Cardiac muscle cell (in vitro differentiated cells and primary cell): Measurements from ENCODE around the gene CEP112. TPM values are rescaled to one million over a fixed set of nuclear protein-coding genes. Genes with fewer than 3 reads are reported as not detected.

ENCODE experiments used
- DNase-seq, 2 donors: peaks; one replicate each; pipeline versions ENCODE4 v3.0.0 to v3.0.0-alpha.2; 2010 to 2017; ENCODE audit warnings: low read depth in 1 of 2, low spot score in 1 of 2
- H3K27ac ChIP-seq: fragments of 200-600 bp; sonication (generic); 2 replicates; pipeline ENCODE4 v1.5.1; 2016
- H3K27me3 ChIP-seq: fragments of 200-600 bp; sonication (generic); 2 replicates; pipeline ENCODE4 v1.6.0; 2016; ENCODE audit warnings: control low read depth
- H3K36me3 ChIP-seq: fragments of 200-600 bp; sonication (generic); 2 replicates; pipeline ENCODE4 v1.5.1; 2016; ENCODE audit warnings: control low read depth
- H3K4me1 ChIP-seq: fragments of 200-600 bp; sonication (generic); 2 replicates; pipeline ENCODE4 v1.8.1; 2017; ENCODE audit warnings: low read depth, mild to moderate bottlenecking, mixed run types
- H3K4me3 ChIP-seq: fragments of 200-600 bp; sonication (generic); 2 replicates; pipeline ENCODE4 v1.5.1; 2016; ENCODE audit warnings: mild to moderate bottlenecking
- H3K9me3 ChIP-seq: fragments of 200-600 bp; sonication (generic); 2 replicates; pipeline ENCODE4 v1.5.1; 2017; ENCODE audit warnings: low read depth, mild to moderate bottlenecking, control low read depth
- CTCF ChIP-seq: IDR thresholded peaks from 2 replicates; pipeline ENCODE4 v1.5.1; 2012; ENCODE audit warnings: low read depth, mild to moderate bottlenecking, low read length
- polyA plus RNA-seq: library from polyadenylated mRNA; unstranded; fragments of >200 nt; fragmentation: Nextera tagmentation; extraction: Ambion mirVana; gene quantifications from 2 replicates; pipeline ENCODE4 v1.2.1, GENCODE V29; 2016
- total RNA-seq: library from RNA; depleted of rRNA; stranded (reverse); fragments of >200 nt; gene quantifications from 2 replicates; pipeline ENCODE4 v1.2.3, GENCODE V29; 2016

CEP112 gene
- total and polyA plus RNA-seq, 2 experiments from 2014 or later, result 7.7 to 10.9 TPM

DNA sequence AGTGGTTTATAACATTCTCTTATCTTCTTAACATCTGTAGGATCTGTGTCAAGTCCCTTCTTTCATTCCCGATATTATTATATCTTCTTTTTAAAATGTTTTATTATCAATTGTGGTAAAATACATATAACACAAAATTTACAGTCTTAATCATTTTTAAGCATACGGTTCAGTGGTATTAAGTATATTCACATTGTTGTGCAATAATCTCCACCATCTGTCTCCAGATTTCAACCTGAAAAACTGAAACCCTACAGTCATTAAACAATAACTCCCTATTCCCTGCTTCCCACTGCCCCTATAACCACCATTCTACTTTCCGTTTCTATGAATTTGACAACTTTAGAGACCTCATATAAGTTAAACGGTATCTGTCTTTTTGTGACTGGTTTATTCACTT, 45.5 kb downstream of the CEP112 start:
- H3K27ac ChIP-seq, result no peak overlapping the region
- DNase-seq, result no peak
- H3K36me3 ChIP-seq, result no peaks in the 10 kb centered on the region
- no peaks in the 10 kb centered on the region for H3K27me3 ChIP-seq
- H3K9me3 ChIP-seq, result no peaks in the 10 kb centered on the region
- H3K4me1 ChIP-seq, result no peaks in the 10 kb centered on the region
- no peak for TF ChIP-seq CTCF
- H3K4me3 ChIP-seq, result no peak overlapping the region

DNA sequence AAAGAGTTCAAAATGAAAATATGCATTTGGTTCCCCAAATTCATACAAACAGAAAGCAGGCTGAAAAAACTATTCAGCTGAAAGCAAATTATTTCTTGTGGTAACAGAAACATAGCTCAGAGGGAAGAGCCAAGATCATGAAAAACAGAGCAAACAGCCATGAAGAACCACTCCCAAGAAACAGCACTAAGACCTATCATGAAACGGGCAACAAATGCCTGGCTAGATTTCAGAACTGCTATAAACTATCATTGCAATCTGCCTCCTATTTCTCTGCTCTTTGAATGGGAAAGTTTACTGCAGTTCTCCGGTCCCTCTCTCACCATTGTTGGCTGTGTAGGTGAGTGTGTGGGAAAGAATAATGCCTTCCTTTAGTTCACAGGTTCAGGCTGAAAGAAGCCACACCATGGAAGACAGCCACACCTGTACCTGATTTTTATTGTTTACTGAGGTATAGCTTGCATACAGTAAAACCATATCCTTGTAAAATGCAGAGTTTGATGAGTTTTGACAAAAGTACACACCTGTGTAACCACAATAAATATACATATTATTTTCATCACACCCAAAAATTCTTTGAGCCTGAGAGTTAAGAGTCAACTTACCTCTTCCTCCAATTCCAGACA, 48.2 kb downstream of the CEP112 start:
- DNase-seq, result no peak

GRCh38 chr17:66142428-66142827, 49.5 kb downstream of the CEP112 start:
- no peak for TF ChIP-seq CTCF
- Histone ChIP-seq H3K4me1 (no peaks in the 10 kb centered on the region), H3K9me3 (no peaks in the 10 kb centered on the region), H3K36me3 (no peaks in the 10 kb centered on the region), H3K4me3 (no peak overlapping the region), H3K27me3 (no peaks in the 10 kb centered on the region), H3K27ac (no peak overlapping the region)
- DNase-seq, result no peak

More for the DNA sequence above, 48.2 kb downstream of the CEP112 start:
- Histone ChIP-seq H3K9me3 (no peaks in the 10 kb centered on the region), H3K36me3 (no peaks in the 10 kb centered on the region), H3K4me1 (no peaks in the 10 kb centered on the region), H3K27ac (no peak overlapping the region), H3K27me3 (no peaks in the 10 kb centered on the region), H3K4me3 (no peak overlapping the region)
- TF ChIP-seq CTCF, result no peak

GRCh38 chr17:66138120-66138519, 53.8 kb downstream of the CEP112 start:
- no peak for DNase-seq
- Histone ChIP-seq H3K27me3 (no peaks in the 10 kb centered on the region), H3K9me3 (no peaks in the 10 kb centered on the region), H3K4me1 (no peaks in the 10 kb centered on the region), H3K36me3 (no peaks in the 10 kb centered on the region), H3K27ac (no peak overlapping the region), H3K4me3 (no peak overlapping the region)
- no peak for TF ChIP-seq CTCF

DNA sequence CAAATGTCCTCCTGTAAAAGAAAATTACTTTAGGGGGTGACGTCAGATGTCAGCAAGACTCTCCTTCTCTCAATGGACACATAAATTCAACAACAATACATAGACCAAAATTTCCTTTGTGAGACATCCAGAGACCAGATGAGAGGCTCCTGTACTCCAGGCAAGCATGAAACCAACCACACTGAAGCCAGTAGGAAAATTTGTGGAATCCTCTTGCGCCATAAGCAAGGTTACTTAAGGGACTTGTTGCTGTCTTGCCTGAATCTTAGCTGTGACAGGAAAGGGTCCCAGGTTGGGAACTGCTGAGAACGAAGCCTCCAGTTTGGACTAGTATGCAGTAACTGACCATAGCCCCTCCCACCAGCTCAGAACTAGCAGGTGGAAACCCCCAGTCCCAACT, 56.0 kb downstream of the CEP112 start:
- no peak for TF ChIP-seq CTCF
- H3K4me1 ChIP-seq, result no peaks in the 10 kb centered on the region

More for the DNA sequence above, 56.0 kb downstream of the CEP112 start:
- no peak overlapping the region for H3K4me3 ChIP-seq
- no peak overlapping the region for H3K27ac ChIP-seq
- peaks cover 4% of the 10 kb centered on the region for H3K36me3 ChIP-seq
- peak in 1 of 2 donors; percentile 12 for DNase-seq
- no peaks in the 10 kb centered on the region for H3K27me3 ChIP-seq
- H3K9me3 ChIP-seq, result no peaks in the 10 kb centered on the region
